ENCODE results near the gene PDE4D. TPM values are rescaled to one million over a fixed set of nuclear protein-coding genes. Genes with fewer than 3 reads are reported as not detected.

The PDE4D gene
- total RNA-seq, 1 donor from 2014 or later = 6.8 TPM

DNA sequence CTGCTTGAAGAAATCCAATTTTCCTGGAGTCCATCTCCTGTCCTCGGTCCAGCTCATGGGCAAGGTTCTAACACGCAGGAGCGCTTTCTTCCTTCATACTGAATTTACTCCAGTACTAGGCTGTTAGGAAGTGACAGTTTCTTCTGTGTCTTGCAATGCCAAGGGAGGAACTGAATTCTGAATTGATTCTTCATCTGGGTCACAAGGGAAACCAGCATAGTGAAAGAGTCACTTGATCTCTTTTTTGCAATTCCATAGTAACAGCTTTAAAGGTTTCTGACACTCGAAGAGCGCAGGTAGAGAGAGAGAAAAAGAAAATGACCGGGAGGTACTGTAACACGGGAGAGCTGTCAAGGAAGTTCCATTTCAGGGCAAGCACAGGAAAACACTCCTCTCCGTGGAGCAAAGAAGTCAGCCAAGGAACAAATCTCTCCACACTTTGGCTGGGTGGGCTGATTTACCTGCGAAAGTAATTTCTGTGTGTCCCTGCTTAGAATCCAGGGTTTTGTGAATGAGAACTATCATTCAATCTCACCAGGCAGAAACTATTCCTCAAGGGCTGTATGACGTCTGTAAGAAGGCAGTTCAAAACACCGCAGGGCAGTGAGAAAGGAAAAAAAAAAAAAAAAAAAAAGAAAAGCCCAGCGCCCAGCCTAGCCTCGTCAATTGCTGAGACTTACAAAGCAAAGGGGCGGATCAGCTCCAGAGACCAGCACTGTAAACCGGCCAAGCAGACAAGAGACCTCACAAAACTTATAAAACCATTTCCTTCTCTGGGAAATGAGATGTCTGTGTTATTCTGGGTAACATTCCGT is 617.8 kb downstream of the PDE4D start:
- TF ChIP-seq, protein P1, sequence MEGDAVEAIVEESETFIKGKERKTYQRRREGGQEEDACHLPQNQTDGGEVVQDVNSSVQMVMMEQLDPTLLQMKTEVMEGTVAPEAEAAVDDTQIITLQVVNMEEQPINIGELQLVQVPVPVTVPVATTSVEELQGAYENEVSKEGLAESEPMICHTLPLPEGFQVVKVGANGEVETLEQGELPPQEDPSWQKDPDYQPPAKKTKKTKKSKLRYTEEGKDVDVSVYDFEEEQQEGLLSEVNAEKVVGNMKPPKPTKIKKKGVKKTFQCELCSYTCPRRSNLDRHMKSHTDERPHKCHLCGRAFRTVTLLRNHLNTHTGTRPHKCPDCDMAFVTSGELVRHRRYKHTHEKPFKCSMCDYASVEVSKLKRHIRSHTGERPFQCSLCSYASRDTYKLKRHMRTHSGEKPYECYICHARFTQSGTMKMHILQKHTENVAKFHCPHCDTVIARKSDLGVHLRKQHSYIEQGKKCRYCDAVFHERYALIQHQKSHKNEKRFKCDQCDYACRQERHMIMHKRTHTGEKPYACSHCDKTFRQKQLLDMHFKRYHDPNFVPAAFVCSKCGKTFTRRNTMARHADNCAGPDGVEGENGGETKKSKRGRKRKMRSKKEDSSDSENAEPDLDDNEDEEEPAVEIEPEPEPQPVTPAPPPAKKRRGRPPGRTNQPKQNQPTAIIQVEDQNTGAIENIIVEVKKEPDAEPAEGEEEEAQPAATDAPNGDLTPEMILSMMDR (IDR thresholded peaks at IDR 0.05; ENCODE audit: insufficient read depth, low read length, severe bottlenecking) = no peak
- Histone ChIP-seq H3K36me3 (ENCODE audit: control insufficient read depth, insufficient read depth, low read length) (no peaks in the 10 kb centered on the region), H3K27me3 (ENCODE audit: control insufficient read depth, insufficient read depth, low read length) (no peaks in the 10 kb centered on the region), H3K4me3 (ENCODE audit: low read depth, low read length) (peak overlapping the region; percentile 38)
- FAIRE-seq (no peak), DNase-seq (ENCODE audit: low read depth) (peak; percentile 80)

DNA sequence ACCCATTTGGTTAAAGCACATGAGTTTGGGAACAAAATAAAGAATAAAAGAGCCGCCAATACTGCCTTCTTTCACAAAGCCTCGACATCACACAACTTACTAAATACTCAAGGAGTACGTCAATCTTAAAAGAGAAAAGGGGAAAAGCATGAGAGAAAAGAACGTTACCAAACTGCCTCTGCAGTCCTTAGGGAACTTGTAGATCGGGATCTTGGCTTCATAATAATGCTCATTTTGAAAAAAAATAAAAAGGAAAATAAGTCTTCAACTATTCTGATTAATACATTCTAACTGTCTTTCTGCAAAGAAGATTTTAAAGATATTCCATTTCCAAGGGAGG is 618.4 kb downstream of the PDE4D start:
- DNase-seq (ENCODE audit: low read depth) (no peak), FAIRE-seq (no peak)
- TF ChIP-seq, protein P1 (IDR thresholded peaks at IDR 0.05; ENCODE audit: insufficient read depth, low read length, severe bottlenecking) = no peak
- Histone ChIP-seq H3K27me3 (ENCODE audit: control insufficient read depth, insufficient read depth, low read length) (no peaks in the 10 kb centered on the region), H3K36me3 (ENCODE audit: control insufficient read depth, insufficient read depth, low read length) (no peaks in the 10 kb centered on the region), H3K4me3 (ENCODE audit: low read depth, low read length) (peak overlapping the region; percentile 38)

DNA sequence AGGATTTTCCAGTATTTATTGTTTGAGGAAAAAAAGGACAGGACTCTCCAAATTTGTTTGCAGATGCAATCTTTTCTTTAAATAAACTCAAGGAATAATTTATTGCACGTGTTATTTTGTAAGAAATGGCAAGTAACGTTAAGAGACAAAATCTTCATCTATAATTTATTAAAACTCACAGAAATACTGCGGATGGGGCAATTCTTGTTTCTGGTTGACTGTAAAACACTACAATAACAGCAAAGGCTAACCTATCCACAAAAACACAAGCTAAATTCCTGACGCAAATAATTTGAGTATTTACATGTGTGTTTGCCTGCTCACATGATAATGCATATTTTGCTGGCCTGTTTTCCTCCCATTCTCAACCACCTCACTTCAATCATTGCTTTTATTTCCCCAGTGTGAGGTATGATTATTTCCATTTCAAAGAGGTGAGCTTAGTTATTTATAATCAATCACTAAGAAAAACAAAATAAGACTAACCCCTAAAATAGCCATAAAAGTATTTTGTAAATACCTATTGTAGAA is 619.4 kb downstream of the PDE4D start:
- Histone ChIP-seq H3K36me3 (ENCODE audit: control insufficient read depth, insufficient read depth, low read length) (no peaks in the 10 kb centered on the region), H3K27me3 (ENCODE audit: control insufficient read depth, insufficient read depth, low read length) (no peaks in the 10 kb centered on the region), H3K4me3 (ENCODE audit: low read depth, low read length) (no peak overlapping the region)
- TF ChIP-seq, protein P1 (IDR thresholded peaks at IDR 0.05; ENCODE audit: insufficient read depth, low read length, severe bottlenecking) = no peak
- FAIRE-seq = no peak
- no peak for DNase-seq (ENCODE audit: low read depth)

DNA sequence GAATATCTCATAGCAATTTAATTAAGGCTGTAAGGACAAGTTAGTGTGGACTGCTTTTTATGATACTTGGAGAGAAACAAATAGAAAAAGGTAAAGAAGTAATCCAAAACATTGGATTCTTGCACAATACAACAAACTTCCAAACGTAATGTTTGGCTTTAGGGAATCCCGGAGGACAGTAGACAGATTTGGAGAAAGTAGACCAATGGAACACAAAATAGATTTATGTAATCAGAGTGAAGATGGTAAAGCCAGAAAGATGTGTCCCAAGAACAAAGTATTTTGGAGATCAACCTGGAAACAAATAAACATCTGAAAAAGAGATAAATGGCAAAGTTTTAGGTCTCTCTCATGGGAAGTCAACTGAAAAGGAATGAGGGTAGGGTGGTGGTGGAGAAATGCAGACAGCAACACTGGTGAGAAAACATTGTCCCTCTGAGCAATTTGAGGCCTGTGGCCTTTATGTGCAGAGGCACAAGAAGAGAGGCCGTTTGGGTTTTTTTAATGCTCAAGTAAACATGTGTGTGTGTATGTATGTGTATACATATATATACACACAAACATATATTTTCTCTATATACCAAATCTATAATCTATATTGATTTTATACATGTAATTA is 620.6 kb downstream of the PDE4D start:
- H3K4me3 ChIP-seq (ENCODE audit: low read depth, low read length) = no peak overlapping the region
- H3K27me3 ChIP-seq (ENCODE audit: control insufficient read depth, insufficient read depth, low read length) = no peaks in the 10 kb centered on the region
- TF ChIP-seq, protein P1 (IDR thresholded peaks at IDR 0.05; ENCODE audit: insufficient read depth, low read length, severe bottlenecking) = no peak
- FAIRE-seq (no peak), DNase-seq (ENCODE audit: low read depth) (no peak)
- H3K36me3 ChIP-seq (ENCODE audit: control insufficient read depth, insufficient read depth, low read length) = no peaks in the 10 kb centered on the region

DNA sequence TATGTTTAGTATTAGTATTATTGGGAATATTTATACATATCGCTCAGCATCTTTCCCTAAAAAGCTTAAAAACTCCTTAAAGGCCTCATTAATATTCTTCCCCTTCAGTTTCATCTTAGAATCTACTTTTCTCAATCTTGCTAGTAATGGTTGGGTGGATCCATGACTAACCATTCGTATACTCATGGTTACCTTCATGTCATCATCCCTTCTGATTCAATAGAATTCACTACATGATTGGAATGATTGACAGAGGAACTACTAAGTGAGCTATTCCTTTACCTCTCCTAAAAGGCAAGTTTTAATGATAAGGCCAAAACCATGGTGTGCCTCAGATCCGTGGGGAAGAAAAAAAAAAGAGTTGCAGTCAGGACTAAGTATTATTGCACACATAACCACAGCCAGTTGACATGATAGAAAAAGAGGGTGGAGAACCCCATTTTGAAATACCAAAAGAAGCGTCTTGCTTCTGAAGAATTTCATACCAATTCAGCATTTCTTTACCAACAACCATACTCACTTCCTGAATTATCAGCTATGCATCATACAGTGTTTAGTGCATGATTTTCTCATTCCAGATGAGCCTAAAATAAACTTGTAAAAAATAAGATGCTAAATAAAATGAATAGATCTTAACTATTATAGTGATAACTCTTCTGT is 624.6 kb downstream of the PDE4D start:
- no peaks in the 10 kb centered on the region for H3K27me3 ChIP-seq (ENCODE audit: control insufficient read depth, insufficient read depth, low read length)
- TF ChIP-seq, protein P1 (IDR thresholded peaks at IDR 0.05; ENCODE audit: insufficient read depth, low read length, severe bottlenecking) = no peak
- peak; percentile 28 for DNase-seq (ENCODE audit: low read depth)
- no peak overlapping the region for H3K4me3 ChIP-seq (ENCODE audit: low read depth, low read length)
- FAIRE-seq = no peak
- no peaks in the 10 kb centered on the region for H3K36me3 ChIP-seq (ENCODE audit: control insufficient read depth, insufficient read depth, low read length)

Measured in bronchial epithelial cell (primary cell).